ENCODE results near the gene TLK2. TPM values are rescaled to one million over a fixed set of nuclear protein-coding genes. Genes with fewer than 3 reads are reported as not detected.
A peak's percentile ranks its signal among the peaks of the same experiment; 100 is the strongest.

Gene TLK2
- total RNA-seq, 1 donor from 2014 or later = 30.7 TPM

DNA sequence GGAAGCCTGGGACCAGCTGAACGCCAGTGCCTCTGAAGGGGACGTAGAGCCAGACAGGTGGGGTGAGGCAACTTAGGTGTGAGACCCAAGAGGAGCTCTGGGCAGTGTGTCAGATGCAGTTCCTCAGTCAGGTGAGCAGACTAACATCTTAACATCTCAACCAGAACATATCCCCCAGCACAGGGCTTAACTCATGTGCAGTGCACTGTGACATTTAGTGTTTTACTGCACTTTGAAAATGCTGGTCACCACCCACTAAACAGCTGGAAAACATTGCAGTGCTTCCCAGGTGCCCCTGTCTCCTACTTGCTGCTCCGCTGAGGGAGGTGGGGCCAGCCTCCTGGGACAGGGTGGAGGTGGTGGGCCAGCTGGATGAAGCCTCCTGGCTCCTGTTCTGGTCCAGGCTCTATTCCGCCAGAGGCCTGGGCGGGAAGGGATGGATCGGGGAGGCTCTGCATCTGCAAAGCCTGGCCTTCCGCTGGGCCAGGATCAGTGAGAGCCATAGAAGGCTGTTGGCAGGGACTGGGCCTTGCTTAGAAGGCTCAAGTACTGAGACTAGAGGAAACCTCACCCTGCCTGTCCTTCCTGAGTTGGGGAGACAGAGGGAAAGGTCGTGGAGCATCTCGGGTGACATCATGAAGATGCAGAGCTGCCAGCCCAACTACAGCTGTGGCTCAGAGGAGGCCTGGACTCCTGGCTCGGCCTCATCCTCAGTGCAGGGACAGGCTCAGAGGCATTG is 141.0 kb downstream of the TLK2 start:
- intact Hi-C loops (cut with DNase I) = no loop called here
- DNase-seq (ENCODE audit: low spot score) = no peak

DNA sequence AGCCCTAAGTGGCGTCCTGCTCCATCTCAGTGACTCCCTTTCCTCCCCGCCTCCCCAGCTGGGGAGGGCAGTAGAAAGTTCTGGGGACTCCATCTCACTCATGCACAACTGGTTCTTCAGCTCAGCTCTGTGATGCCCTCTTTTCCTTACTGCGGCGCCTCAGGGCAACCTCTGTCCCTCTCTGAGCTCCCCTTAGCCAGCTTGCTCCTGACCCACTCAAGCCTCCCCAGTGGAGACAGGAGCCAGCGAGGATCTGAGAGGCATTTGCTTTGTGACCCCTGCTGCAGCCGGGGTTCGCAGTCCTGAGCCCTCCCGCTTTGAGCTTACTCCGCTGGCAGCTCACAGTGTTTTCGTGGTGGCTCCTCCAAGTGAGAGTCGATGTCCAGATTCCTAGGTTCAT is 142.6 kb downstream of the TLK2 start:
- no peak for DNase-seq (ENCODE audit: low spot score)
- intact Hi-C loops (cut with DNase I) = no loop called here

DNA sequence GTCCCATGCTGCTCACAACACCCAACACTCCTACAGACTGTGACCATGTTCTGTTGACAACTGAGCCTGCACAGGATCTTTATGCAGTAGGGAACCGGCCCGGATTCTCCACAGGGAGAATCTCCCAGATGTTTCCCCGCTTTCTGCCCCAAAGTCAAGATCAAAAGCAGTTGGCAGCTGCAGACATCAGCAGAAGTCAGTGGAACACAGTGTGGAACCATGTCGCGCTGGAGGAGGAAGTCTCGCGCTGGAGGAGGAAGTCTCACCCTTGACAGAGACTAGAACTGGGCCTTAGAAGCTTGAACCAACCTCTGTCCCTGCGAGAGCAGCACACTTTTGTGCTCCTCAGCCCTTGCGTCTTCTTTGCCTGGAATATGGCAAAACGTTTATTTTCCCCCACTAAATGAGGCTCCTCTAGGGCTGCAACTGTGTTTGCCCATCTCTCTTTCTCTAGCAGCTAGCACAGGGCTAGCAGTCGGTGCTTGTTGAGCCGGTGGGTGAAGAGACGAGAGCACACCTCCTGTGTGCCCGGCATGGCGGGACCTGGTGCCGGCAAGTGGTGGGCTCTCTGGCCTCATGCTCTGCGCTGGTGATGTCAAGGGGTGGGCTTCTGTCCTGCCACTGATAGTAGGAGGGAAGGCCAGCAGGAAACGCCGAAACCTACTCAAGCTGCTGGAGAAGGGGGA is 146.7 kb downstream of the TLK2 start:
- DNase-seq (ENCODE audit: low spot score) = no peak
- intact Hi-C loops (cut with DNase I) = no loop called here

DNA sequence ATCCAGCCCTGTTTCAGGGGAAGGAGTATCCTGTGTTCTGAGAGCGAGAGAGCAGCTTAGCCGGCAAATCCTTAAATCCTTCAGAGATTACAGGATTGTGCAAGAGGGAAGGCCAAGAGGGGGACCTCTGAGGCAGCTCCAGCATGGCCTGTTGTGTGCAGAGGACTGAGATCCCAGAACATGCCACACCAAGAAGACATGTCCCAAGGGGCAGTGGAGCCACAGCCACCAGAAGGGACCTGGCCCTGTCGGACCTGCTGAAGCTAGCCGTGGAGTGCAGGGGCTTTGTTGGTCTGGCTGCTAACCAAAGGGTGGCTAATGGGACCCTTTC is 147.2 kb downstream of the TLK2 start:
- no peak for DNase-seq (ENCODE audit: low spot score)
- intact Hi-C loops (cut with DNase I) = no loop called here

DNA sequence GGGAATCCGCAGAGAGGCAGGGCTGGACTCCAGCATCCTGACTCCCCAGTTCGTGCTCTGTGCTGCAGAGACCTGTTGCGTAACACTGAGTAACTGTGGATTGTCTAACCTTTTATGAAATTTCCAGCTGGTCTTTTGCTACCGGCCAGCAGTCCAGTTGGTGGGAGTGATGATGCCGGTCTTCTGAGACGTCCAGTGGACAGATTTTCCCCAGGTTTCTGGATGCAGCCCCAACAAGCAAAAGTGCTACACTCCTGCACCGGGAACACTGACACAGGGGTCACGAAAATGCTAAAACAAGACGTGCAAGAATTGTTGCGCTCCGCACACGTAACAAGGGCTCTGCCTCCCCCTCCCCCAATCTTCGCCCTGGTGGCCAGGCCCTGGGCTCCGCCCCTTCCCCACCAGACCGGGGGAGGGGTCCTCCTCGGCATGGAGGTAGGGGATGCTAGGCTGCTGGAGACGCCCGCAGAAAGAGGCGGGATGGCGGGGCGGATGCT is 148.1 kb downstream of the TLK2 start:
- no peak for DNase-seq (ENCODE audit: low spot score)
- intact Hi-C loops (cut with DNase I) = no loop called here

DNA sequence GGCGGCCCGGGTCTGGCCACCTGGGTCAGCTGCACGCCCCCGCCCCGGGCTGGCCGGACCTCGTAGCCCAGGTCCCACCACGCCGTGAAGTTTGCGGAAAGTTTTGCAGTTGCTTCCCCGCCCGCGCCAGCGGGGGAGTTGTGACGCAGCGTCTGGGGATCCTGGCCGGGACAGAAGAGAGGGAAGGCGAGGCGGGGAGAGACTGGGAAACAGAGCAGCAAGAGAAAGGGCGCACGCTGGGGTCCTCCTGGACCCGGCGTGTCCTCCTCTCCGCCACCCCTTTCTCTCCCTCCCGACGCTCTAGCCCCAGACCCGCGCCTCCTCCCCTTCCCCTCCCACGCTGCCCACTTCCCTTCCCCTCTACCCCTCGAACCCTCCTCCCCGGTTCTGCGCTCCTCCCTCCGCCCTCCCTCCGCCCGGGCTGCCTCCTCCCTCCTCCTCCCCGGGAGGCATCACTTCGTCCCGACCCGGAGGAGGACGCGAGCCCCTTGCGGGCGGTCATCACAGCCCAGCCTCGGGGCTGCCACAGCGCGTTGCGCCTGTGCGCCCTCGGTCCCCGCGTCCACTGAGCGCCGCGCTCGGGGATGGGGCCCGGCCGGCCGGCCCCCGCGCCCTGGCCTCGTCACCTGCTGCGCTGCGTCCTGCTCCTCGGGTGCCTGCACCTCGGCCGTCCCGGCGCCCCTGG is 148.7 kb downstream of the TLK2 start, which contains the start of gene MRC2:
Gene MRC2, plus strand, starts transcription at position 452 of the 685 bp plus-strand sequence. Its CDS starts 133 bp downstream, at position 585.
- peak; percentile 81 for DNase-seq (ENCODE audit: low spot score)
- intact Hi-C loops (cut with DNase I) = no loop called here

DNA sequence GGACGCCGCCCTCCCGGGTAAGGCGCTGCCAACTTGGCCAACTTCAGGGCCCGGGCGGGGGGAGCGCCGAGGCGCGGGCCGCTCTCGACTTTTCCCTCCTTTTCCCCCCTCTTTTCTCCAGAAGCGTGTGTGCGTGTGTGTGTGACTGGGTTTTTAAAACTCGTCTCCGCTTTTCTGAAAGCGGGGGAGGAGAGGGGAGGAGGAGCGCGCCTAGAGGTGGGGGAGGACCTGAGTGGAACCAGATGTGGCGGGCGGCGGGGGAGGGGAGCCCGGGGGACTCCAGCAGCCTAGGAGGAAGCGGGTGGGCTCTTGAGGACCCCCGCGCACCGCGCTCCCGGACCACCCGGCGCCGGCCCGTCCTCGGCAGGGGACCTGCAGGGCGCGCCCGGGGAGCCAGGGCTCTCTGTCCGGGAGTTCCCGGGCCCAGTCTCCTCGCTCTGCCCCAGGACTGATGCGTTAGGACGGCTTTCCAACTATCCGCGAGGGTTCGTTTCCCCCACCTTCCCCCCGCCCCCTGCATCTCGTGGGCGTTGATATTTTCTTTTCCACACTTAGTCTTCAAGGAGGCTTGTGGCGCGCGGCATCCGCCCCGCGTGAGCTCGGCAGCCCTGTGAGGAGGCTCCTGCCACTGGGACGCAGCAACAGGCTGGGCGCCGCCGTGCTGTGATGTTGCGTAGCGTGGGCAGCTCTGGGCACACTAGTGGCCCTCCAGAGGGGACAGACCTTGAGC is 149.4 kb downstream of the TLK2 start:
- no peak for DNase-seq (ENCODE audit: low spot score)
- intact Hi-C loops (cut with DNase I) = no loop called here

DNA sequence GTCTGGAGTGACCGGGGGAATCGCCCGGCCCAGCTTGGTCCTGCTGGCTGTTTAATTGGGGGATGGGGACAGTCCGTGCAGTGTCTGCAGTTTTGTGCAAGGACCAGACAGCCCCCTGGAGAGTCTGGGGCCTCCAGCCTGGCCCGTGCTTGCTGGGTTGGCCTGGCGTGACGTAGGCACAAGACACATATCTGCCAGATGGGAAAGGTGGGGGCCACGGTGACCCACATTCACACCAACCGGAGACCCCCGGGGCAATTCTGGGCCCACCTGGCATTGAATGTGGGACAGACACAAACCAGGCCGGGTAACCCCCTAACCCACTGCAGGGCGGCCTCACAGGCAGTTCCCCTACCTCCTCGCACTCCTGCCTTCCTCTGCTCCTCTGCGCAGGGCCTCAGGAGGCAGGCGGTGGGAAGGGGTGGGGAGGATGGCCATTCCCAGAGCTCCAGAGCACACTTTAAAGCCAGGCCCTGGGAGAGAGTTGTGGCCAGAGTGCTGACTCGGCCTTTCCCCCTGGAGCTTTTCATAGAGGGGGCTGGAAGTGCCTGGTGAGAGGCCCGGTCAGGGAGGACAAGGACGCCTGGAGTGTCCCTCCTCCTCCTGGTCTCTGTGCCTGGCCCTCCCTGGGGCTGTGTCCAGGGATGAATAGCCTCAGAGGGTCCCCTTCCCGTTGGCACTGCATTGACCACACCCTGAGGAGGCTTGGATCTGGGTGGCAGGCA is 150.4 kb downstream of the TLK2 start:
- DNase-seq (ENCODE audit: low spot score) = no peak
- intact Hi-C loops (cut with DNase I) = no loop called here

DNA sequence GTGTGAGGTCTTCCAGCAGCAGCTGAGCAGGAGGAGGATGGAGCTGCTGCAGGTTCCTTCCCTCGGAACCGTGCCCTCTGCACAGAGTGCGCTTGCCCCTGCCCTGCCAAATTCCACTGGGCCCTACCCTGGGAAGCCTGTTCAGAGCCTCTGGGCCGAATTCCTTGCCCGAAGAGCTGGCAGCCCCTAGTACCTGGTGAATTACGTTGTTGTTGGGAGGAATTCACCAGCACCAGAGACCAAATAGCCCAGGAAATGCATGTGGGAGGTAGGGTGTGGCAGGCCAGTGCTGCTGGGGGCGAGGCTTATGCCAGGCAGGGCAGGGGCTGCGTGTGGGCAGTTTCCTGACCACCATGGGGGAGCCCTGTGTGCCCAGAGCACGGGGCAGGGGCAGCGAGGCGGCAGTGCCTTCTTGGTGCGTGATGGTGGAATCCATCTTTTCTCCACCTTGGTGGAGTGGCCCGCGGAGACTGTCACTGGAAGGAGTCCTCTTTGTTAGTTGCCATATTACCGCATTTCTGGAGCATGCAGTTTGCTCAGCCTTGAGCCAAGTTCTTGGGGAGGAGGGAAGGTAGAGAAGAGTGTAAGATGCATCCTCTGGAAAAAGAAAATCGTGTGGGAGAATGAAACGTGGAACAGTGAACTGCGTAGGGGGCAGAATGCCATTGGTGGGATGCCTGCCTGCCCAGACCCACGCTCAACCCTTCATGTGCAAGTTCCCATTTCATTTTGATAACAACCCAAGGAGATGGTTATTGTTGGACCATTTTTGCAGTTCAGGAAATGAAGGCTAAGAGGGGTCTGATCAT is 151.1 kb downstream of the TLK2 start:
- intact Hi-C loops (cut with DNase I) = no loop called here
- DNase-seq (ENCODE audit: low spot score) = no peak

DNA sequence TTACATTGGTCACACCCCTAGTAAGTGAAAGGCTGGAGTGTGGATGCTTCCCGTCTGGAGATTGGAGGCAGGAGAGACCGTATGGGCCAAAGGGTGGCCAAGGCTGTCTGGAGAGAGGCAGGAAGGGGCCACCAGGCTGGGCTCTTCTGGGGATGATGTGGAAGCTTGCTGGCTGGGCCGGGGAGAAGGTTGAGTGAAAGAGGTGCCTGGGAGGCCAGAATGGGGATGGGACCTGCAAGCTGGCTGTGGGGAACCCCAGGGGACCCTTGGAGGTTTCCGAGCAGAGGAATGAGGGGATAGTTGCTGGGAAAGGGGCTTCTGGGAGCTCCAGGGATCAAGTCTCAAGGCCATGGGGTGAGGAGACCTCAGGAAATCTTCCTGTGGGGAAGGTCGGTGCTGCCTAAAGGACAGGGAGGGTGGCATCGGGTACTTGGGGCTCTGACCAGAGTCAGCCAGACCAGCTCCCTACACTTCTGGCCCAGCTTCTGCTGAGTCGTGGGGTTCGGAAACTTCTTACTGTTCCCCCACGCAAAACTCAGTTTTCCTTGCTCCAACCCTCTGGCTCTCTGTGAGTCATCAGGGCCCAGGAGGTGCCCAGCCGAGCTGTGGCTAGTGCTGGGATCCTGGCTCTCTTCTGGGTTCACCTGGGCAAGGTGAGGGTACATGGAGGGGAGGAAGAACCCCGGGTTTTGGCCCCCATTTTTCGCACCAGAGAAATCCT is 151.9 kb downstream of the TLK2 start:
- no peak for DNase-seq (ENCODE audit: low spot score)
- intact Hi-C loops (cut with DNase I) = no loop called here

DNA sequence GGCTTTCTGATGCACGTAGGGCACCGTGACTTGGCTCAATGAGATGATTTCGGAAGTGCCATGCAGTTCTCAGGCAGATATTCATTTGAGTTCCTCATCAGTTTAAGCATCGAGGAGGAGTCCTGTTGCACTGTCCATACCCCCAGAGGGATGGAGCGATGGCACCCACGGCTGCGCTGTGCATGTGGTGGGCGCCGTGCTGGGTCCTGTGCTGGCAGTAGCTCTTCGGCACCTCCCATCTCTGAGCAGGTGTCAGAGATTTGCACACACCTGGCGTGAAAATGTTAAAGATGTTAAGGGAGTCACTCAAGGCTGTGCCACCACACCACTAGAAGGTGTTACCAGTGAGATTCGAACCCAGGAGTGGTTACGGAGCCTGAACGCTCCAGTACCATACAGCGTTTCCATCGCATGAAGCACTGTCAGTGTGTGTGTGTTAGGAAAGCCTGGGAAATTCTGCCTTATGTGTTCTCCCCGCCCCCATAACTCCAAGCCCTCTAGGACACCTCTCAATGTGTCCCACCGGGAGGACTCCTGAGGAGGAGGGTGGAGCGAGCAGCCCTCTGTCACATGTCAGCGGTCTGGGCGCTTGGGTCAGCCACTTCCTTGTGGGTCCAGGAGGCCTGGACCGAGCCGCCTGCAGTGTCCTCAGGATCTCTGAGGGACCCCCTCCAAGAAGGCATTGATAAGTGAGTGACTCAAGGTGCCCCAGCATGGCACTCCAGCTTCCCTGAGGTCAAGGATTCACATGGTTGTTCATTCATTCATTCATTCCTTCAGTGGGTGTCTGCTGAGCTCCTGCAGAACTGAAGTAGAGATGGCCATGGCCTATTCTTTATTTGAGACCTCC is 152.7 kb downstream of the TLK2 start:
- intact Hi-C loops (cut with DNase I) = no loop called here
- no peak for DNase-seq (ENCODE audit: low spot score)

DNA sequence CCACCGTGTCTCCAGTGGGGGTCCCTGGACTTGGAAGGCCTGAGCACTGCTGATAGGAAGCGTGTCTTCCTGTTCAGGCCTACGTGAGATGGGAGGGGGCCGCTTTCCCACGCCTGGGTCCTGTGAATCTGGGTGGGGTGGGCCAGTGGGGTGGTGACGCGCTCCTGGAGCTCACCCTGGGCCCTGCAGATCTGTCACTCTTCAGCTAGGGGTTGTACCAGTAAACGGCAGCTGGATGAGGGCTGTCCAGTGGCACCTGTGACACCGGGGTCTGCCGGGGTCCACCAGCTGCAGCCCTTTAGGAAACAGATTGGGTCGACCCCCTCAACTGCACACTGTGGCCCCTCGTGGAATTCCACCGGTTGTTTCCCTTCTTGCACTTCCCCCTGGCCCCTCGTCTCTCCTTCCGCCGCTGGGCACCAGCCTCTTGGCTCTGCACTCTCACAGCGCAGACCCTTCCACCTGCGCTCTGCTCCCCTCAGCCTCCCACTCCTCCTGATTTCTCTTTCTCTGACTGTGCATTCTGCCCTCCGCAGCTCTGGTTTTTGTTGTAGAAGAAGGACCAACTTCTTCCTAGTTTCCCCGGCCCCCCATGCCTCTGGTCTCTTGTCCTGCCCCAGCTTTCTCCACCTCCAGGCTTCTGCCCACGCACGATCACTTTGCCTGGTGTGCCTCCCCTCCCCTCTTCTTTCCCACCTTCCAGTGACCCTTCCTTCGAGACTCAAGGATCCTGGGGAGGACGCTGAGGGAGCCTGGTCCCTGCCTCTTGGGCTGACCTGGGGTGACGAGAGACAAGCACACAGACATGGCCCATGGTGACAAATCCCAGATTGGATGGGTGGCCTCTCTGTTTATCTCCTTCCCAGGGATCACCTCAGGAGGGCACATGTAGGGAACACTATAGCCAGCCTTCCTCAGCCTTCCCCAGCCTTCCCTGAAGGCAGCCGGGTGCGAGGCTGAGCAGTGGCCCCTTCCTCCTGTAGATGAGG is 153.6 kb downstream of the TLK2 start:
- intact Hi-C loops (cut with DNase I) = no loop called here
- no peak for DNase-seq (ENCODE audit: low spot score)

DNA sequence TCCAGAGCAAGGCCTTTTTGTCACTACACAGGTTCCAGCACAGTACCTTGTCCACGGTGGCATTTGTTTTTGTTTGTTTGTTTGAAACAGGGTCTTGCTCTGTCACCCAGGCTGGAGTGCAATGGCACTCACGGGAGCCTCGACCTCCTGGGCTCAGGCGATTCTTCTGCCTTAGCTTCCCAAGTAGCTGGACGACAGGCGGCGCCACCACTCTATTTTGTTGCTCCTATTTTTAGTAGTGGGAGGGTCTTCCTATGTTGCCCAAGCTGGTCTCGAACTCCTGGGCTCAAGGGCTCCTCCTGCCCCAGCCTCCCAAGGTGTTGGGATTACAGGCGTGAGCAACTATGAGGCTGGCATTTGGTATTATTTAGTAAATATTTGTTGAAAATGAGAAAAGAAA is 159.2 kb downstream of the TLK2 start:
- DNase-seq (ENCODE audit: low spot score) = peak; percentile 20
- intact Hi-C loops (cut with DNase I) = no loop called here

DNA sequence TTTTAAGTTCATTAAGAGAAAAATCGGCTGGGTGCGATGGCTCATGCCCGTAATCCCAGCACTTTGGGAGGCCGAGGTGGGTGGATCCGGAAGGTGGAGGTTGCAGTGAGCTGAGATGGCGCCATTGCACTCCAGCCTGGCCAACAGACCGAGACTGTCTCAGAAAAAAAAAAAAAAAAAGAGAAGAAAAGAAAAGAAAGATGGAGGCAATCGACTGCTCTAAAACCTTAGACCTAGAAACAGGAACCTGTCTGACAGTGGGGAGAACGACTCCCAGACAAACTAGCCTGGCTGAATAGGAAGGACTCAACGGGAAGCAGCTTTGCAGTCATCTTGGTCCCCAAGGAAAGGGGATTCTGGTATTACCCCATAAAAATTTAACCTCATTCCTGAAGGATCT is 162.5 kb downstream of the TLK2 start:
- no peak for DNase-seq (ENCODE audit: low spot score)
- intact Hi-C loops (cut with DNase I) = no loop called here

DNA sequence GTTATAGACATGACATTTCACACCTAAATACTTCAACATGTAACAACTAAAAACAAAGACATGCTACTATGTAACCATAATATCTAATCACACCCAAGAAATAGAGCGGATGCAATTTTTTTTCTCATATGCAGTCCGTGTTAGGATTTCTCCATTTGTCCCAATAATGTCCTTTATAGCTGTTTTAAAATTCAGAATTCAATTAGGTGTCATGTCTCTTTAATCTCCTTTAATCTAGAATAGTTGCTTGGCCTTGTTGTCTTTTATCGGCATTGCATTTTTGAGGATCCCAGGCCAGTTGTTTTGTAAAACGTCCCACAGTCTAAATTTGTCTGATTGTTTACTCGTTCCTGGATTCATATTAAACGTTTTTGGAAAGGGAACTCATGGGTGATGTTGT is 163.3 kb downstream of the TLK2 start:
- no peak for DNase-seq (ENCODE audit: low spot score)
- intact Hi-C loops (cut with DNase I) = no loop called here

DNA sequence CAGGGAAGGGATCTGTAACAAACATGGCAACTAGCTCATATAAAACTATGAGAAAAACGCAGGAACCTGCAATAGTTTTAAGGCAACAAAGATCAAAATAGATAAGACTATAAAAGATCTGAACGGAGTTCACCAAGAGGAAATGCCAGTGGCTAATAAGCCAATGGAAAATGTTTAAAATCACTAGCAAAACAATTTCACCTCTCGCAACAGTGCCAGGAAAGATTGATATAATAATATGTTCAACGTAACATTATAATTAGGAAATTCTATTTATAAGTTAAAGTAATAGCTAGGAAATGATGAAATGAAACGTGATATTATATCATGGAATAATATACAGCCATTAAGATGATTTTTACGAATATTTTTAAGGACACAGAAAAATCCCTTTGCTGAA is 164.9 kb downstream of the TLK2 start:
- DNase-seq (ENCODE audit: low spot score) = no peak
- intact Hi-C loops (cut with DNase I) = no loop called here

Data from cardiac septum (tissue), 1 donor.